Stomach (tissue), 4 donors: ENCODE data around the gene SLC36A1.
"Not testable (repeated sequence)": the region's sequence is repeated elsewhere in the genome, so short reads cannot be mapped to it uniquely, and the experiment has no call there.

Experiments
- EP300 ChIP-seq: sonication (generic); formaldehyde crosslinking; IDR thresholded peaks from one replicate; pipeline ENCODE4 v1.6.1; 2017; ENCODE audit warnings: antibody characterized with exemption
- POLR2A ChIP-seq, 4 donors: fragments of 450-650 bp; IDR thresholded peaks; one replicate each; pipeline ENCODE4 v1.6.1; 2016; ENCODE audit warnings: antibody characterized with exemption in 4 of 4, control low read depth in 2 of 4, mild to moderate bottlenecking in 1 of 4, moderate library complexity in 1 of 4
- POLR2AphosphoS5 ChIP-seq, 3 donors: sonication (generic); formaldehyde crosslinking; IDR thresholded peaks; one replicate each; pipeline ENCODE4 v1.6.1; 2016; ENCODE audit warnings: antibody characterized with exemption in 3 of 3
- TF ChIP-seq, protein P1 (sequence below), 7 experiments: fragments of 450-650 bp in 4 of 7; fragments of 200-600 bp in 3 of 7; sonication (generic) in 3 of 7; IDR thresholded peaks; one replicate each; pipeline ENCODE4 v1.5.1; 2016 to 2019; ENCODE audit warnings: antibody characterized with exemption in 7 of 7, control low read depth in 2 of 7, mild to moderate bottlenecking in 1 of 7

DNA sequence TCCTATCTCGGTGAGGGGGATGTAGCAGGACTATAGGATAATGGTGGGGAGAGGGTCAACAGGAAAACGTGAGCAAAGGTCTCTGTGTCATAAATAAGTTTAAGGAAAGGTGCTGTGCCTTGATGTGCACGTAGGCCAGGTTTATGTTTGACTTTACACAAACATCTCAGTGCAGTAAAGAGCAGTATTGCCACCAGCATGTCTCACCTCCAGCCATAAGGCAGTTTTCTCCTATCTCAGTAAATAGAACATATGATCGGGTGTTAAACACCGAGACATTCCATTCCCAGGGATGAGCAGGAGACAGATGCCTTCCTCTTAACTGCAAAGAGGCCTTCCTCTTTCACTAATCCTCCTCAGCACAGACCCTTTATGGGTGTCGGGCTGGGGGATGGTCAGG lies 21.1 kb upstream of the SLC36A1 start:
- TF ChIP-seq, protein P1, sequence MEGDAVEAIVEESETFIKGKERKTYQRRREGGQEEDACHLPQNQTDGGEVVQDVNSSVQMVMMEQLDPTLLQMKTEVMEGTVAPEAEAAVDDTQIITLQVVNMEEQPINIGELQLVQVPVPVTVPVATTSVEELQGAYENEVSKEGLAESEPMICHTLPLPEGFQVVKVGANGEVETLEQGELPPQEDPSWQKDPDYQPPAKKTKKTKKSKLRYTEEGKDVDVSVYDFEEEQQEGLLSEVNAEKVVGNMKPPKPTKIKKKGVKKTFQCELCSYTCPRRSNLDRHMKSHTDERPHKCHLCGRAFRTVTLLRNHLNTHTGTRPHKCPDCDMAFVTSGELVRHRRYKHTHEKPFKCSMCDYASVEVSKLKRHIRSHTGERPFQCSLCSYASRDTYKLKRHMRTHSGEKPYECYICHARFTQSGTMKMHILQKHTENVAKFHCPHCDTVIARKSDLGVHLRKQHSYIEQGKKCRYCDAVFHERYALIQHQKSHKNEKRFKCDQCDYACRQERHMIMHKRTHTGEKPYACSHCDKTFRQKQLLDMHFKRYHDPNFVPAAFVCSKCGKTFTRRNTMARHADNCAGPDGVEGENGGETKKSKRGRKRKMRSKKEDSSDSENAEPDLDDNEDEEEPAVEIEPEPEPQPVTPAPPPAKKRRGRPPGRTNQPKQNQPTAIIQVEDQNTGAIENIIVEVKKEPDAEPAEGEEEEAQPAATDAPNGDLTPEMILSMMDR (IDR thresholded peaks at IDR 0.05), result not testable (repeated sequence)
- TF ChIP-seq POLR2A (IDR thresholded peaks at IDR 0.05); POLR2AphosphoS5 (IDR thresholded peaks at IDR 0.05); EP300: not testable (repeated sequence)
